ENCODE measurements around the gene ACTG1.
A peak's percentile ranks its signal among the peaks of the same experiment; 100 is the strongest.

The ACTG1 gene

DNA sequence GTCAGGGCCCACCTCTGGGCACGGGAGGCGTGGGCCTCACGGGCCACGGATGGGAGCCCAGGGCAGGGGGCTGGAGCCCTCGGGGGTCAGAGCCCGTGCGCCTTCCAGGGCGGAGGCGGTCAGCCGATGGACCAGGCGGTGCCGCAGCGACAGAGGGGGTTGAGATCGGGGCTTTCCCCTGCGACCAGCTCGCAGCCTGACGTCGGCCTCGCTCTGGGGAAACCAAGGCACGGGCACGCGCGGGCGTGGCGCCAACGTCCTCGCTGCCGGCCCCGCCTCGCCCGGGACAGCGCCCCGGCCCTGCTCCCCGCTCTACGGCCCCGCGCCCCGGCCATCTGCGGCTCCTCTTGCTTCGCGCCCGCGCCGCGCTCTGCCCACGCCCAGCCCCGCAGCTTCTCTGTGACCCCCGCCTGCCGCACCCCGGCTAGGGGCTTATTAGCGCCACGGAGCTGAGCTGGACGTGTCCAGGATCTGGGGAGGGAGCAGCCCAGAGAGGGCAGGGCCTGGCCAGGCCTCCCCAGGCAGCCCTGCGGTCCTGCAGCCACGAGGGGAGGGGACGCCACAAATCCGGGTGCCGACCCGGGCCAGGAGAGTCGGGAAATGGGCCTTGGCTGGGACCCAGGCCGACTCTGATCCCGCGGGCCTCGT lies 13.5 kb downstream of the ACTG1 start:
- DNase-seq (ENCODE audit: low read depth, low spot score): no peak

DNA sequence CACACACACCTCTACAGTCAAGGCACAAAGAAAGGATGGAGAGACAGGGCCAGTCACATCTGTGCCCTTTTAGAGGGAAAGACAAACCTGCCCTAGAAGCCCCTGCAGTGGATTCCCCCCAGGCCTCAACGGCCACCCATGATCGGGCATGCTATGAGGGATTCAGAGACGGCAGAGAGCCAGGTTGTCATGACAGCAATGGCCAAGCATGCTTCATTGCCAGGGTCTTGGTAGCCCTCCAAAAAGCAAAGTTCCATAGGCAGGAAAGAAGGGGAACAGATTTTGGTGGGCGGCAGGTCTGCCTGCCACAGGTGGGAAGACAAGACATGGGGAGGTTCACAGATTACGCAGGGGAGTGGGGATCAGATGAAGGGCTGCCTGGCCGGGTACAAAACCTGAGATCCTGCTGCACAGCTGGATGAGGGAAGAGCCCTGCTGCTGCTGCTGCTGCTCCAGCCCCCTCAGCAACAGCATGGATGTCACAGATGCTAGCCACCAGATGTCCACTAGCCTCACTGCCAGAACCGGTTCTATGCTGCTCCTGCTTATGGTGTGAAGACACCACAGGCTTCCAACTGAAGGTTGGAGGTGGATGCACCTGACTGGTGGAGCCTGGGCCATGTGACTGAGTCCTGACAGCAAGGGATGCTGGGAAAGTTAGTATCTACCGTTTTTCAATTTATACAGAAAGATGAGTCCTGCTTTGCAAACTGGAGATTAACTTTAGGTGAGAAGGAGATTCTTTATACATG lies 17.8 kb downstream of the ACTG1 start:
- no peak for DNase-seq (ENCODE audit: low read depth, low spot score)

DNA sequence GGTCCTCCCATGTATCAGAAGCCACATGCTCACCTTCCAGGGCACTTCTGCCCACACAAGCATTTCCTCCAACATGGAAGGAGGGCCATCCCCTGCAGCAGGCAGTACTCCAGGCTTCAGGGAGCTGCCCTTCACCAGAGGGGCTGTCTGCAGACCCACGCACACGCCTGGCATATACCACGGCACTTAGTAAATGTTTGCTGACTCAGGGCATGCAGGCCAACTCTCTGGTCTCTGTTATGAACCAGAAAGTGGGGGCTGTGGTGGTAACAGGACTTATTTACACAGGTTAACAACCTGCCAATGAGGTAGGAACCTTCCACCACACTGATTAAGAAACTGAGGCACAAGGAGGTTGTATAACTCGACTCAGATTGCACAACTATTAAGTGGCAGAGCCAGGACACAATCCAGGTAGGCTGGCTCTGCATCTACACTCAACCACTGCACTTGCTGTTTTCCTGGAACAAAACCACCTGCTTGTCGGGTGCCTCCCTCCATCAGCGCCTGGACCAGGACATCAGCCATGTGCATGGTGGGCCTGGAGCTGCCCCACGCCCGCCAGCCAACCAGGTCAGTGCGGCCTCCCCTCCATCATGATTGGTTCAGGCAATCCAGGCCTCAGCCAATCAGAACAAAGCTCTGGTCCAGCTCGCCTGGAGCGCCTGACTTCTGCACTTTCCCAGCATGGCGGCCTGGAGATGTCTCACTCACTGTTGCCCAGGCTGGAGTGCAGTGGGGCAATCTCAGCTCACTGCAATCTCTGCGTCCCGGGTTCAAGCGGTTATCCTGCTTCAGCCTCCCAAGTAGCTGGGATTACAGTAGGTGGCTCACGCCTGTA lies 19.2 kb downstream of the ACTG1 start:
- no peak for DNase-seq (ENCODE audit: low read depth, low spot score)

DNA sequence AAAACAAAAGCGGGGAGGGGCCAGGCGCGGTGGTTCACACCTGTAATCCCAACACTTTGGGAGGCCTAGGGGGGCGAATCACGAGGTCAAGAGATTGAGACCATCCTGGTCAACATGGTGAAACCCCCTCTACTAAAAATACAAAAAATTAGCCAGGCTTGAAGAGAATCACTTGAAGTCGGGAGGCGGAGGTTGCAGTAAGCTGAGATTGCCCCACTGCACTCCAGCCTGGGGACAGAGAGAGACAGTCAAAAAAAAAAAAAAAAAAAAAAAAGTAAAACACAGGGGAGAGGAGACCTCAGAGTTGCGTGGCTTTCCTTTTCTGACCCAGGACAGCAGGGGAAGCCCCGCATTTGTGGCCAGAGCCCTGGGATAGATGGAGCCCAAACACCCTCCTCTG lies 19.9 kb downstream of the ACTG1 start:
- DNase-seq (ENCODE audit: low read depth, low spot score): no peak

DNA sequence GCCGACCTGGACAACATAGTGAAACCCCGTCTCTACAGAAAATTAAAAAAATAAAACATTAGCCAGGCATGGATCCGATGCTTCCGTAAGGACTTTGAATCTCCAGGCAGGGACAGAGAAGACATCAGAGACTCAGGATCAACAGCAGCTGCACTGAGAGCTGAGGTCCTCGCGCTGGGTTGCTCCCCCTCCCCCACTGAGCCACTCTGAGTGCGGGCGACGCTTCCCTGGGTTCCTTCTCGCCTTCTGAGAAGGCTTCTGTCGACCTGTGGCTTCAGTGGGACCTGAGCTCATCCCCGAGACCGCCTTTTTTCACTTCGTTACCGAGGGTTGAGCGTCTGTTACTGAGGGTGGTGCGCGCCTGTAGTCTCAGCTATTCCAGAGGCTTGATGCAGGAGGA lies 20.4 kb downstream of the ACTG1 start:
- no peak for DNase-seq (ENCODE audit: low read depth, low spot score)

DNA sequence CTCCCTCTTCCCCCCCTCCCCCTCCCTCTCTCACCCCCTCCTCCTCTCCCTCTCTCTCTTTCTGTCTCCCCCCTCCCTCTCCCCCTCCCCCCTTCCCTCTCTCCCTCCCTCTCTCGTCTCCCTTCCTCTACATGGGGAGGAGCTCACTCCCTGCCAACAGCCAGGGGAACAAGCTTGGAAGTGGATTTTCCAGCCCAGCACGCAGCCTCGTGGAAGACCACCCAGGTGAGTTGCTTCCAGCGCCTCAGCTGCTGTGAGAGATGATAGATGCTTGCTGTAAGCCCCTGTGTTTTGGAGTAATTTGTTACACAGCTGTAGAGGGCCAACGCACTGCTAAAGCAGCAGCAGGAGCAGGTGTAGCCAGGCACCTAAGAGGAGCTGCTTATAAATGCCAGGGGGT lies 20.8 kb downstream of the ACTG1 start:
- DNase-seq (ENCODE audit: low read depth, low spot score): no peak

DNA sequence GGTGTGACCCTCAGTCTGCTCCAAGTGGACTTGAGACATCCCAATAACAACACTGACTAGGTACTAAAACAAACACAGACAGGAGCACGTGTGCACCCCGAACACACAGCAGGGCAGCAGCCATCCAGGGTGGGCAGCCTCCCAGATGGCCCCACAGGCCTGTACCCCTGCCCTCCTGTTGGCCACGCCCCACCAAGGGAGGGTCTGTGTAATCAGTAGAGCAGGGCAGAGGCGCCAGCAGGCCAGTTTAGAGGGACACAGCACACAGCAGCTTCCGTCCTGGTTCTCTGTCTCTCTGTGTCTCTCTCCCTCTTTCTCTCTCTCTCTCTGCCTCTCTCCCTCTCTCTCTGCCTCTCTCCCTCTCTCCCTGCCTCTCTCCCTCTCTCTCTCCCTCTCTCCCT lies 21.4 kb downstream of the ACTG1 start:
- no peak for DNase-seq (ENCODE audit: low read depth, low spot score)

DNA sequence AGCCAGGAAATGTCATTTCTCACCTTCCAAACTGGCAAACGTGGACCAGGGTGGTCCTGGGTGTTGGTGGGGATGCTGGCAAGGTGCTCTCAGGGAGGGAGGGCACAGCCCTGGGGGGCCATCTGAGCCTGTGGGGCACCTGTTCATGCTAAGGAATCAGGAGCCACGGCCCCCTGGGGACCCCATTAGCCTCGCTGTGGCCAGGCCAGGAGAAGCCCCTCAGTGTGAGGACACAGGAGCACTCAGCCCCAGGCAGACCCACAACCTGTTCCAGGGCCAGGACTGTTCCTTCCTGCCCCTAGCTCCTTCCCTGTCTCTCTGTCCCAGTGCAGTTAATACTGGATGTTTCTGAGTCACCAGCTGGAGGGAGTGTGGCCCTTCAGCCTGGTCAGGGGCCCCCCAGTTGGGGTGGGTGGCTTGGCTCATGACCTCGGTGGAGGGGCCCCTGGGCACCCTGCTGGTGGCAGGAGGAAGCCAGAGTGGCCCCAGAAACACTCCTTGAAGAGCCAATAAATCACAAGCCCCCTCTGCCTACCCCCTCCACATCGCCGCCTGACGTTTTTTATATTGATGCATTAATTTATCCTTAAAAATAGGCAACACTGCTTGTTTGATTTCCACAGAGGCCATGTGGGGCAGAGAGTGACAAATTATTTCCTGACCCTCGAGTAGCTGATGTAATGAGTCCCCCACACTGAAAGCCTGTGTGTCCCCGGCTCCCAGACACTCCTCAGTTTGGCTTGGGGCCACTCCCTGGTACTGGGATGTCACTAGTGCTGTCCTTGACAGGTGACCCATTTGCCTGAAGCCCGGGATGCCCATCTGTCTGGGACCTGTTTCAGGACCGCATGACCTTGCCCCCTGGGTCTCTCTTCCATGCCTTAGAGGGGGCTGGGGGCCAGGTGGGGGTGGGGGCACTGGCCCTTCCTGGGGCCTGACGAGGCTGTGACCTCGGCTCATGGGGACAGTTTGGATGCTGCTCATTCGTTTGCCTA lies 22.3 kb downstream of the ACTG1 start:
- no peak for DNase-seq (ENCODE audit: low read depth, low spot score)

DNA sequence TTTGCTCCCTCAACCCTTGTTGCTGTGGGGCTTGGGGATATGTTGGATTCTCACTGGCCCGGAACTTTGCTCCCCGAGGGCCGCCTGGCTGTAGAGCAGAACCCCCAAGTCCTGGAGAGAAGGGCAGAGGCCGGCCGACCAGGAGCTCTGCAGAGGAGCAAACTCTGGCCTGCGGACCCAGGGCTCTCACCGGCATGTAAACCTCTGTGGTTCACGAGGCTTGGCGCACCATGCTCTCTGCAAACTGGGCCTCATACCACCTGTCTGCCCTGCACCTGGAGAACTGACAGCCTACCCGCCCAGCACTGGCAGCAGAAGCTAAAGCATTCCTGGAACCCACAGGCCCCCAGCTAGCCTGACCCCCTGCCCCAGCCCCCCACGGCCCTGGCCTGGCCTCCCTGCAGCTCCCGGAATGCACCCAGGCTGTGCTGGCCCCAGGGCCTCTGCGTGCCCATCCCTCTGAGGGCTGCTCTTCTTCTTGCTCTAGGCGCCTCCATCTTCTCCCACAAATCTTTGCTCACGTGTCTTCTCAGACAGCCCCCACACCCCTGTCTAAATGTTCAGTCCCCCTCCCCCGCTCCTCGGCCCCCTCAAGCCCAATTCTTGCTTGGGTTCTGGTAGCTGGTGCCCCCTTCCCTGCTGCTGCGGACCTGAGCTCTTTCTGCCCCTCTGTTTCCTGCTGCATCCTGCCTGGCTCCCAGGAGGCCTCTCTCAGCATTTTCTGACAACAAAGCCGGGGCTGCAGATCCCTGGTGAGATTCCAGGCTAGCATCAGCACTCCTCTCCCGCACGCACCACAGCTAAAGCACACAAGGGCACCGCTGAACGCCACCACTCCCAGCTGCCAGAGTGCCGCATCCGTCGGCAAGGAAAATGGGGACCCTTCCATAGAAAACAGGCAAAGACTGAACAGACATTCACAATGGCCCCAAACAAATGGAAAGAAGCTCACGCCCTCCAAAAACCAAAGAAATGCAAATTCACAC lies 23.3 kb downstream of the ACTG1 start:
- no peak for DNase-seq (ENCODE audit: low read depth, low spot score)

DNA sequence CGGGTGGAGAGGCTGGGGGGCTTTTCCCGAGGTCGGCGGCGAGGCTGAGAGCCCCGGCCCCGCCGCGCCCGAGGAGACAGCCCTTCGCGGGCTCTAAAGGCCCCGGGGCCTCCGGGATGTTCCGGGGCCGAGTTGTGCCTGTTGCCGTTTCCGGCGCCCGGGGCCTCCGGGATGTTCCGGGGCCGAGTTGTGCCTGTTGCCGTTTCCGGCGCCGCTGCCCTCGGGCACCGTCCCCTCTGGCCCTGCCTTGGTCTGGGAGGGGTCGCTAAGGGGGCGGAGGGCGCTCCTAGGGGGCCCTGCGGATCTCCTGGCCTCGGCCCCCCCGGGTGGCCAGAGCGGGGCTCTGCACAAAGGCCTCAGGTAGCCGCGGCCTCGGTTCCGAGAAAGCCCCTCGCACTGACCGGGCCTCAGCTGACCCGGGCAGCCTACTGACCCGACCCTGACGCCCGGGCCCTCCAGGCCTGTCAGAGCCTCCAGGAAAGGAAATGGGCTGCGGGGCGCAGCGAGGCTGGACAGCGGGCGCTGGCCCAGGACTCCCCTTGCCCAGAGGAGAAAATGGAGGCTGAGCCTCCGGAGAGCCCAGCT lies 24.2 kb downstream of the ACTG1 start:
- no peak for DNase-seq (ENCODE audit: low read depth, low spot score)

DNA sequence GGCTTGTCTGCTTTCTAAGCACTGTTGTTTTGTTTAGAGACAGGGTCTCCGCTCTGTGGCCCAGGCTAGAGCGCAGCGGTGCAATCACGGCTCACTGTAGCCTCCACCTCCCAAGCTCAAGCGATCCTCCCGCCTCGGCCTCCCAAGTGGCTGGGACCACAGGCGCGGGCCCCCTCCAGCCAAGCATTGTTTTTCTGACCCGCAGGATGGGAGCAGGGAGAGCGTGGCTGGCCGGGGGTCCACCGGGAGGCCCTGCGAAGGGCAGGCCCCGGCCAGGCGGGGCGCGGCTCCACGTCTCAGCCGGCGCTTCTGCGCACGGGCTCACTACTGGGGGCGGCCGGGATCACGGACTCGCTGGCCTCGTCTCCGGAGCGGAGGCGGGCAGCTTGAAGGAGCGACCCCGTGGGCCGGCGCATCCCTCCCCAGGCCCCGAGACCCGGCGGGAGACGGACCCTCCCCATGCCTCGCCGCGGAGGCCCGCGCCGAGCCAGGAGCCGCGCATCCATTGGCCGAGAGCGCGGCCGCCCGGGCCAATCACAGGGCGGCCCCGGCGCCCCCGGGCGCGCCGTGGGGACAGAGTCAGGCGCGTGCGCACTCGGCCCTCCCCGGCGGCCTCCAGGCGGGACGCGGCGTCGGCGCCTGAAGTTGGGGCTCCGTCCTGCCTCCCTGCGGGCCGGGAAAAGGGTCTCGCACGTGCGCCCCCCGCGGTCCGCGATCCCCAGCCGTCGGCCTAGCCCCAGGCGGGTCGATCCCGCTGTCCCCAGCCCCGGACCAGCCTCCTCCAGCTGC lies 24.9 kb downstream of the ACTG1 start:
- DNase-seq (ENCODE audit: low read depth, low spot score): no peak

DNA sequence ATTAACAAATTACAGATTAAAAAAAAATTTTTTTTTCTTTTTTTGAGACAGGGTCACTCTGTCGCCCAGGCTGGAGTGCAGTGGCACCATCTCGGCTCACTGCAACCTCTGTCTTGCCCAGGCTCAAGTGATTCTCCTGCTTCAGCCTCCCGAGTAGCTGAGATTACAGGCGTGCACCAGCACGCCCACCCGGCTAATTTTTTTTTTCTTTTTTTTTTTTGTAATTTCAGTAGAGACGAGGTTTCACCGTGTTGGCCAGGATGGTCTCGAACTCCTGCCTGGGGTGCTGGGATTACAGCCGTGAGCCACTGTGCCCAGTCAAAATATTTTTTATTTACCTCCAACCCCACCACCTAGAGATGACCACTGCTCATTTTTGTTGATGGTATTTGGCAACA lies 25.5 kb downstream of the ACTG1 start:
- DNase-seq (ENCODE audit: low read depth, low spot score): no peak

DNA sequence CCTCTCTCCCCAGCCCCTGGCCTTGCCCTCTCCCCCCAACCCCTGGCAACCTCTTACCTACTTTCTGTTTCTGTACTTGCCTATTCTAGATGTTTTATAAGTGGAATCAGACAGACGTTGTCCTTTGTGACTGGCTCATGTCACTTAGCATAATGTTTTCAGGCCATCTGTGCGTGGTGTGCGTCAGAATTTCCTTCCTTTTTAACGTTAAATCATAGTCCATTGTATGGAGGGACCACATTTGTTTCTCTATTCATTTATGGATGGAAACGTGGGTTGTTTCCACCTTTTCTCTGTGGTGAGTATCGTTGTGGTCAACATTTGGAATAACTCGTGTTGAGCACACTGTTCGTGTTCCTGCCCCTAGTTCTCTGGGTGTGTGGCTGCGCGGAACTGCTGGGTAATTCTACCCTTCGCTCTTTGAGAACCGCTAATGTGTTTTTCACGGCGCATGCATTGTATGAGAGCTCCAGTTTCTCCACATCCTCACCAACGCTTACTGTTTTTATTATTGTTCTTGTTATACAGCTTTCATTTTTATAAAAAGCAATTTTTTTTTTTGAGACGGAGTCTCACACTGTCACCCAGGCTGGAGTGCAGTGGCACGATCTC lies 26.3 kb downstream of the ACTG1 start:
- DNase-seq (ENCODE audit: low read depth, low spot score): no peak

DNA sequence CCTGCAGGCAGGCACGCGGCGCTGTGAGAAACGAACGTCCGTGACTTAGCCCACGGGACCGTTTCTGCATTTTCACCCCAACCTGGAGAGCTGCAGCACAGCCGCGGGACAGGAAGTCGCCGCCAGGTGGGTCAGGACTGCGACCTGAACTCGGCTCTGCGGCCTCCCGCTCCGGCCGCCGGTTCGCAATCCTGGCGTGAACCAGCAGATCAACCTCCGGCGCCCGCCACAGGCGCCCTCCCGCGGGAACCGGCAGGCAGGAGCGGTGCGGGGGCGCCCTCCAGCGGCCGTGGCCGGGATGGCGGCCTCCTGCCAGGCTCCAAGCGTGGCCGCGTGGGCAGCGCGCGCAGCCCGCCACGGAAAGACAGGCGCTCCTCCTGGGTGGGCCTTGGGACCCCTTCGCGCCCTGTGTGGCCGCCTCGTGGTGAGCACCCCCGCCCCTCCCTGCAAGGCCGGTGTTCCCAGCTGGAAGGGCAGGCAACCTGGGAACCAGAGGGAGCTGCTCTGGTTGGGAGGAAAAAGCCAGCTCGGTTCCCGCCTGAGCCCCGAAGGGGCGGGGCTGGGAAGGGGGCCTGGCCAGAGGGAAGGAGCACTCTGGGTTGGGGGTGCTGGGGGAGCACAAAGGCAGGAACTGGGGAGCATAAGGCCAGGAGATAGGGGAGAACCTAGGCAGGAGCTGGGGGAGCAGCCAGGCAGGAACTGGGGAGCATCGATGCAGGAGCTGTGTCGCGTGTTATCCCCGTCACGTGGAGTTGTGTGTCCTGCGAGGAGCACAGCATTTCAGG lies 28.2 kb downstream of the ACTG1 start:
- DNase-seq (ENCODE audit: low read depth, low spot score): no peak

DNA sequence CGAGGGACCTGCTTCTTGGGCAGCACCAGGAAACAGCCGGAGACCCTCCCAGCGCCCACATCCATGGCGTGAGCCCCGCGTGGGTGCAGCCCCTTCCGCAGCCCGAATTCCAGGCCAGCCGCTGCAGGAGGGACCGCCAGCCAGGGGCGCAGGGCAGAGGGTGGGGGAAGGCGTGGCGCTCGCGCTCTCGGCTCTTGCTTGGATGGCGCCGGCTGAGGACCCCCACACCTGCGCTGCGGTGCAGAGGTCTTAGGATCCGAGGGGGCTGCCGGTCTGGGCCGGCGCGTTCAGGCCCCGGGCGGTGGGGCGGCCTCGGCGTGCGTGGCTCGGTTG lies 28.8 kb downstream of the ACTG1 start:
- no peak for DNase-seq (ENCODE audit: low read depth, low spot score)

DNA sequence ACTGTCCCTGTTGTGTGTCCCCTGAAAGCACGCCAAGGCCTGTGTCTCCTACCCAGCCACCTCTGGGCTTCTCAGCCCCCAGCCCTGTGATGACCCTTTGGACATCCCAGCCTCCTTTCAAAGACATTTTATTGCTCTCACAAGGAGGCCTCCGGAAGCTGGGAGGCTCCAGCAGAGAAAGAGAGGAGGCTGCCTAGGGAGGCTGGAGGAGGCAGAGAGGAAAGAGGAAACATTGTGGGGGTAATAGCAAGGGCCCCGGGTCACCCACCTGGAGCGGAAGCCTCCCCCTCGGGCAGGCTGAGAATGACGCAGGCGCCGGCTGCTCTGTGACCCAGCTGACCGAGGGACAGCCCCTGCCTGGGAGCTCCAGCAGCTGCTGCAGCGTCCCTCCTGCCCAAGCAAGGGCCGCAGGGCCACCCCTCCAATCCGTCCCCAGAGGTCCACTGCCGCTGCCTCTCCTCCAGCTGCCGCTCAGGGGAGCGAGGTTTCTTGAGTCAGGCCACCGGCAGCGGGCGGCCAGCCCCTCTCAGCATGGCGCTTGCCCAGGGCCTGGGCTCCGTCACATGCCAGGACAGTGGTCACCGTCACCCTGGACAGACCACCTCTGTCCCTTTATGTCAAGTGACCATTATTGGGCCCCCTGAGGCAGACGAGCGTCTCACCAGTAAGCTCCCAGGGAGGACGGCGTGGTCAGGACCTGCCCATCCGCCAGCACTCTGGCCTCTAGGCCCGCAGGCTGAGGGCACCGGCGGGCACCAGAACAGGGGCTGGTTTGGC lies 29.3 kb downstream of the ACTG1 start:
- DNase-seq (ENCODE audit: low read depth, low spot score): peak; percentile 79

DNA sequence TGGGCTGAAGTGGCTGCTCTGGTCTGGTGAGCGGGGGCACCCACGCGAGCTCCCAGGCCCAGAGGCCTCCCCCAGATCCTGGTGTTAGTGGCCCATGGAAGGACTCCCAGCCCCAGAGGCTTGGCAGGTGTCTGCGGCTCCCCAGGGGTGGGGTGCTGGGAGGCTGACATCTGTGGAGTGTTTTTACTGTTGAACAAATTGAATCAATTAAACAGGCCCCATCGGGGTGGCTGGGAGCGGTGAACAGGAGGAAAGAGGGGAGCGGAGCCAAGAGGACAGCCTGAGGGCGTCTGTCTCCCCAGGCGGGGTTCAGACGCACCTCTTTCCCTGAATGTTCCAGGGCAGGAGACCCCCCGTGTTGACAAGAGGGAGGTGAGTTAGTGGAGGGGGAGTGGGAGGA lies 29.9 kb downstream of the ACTG1 start:
- DNase-seq (ENCODE audit: low read depth, low spot score): no peak

All from brain pericyte (primary cell).